Measurements from ENCODE around the gene NACC2.

NACC2 gene

GRCh38 chr9:135989722-135990467 is 105.2 kb downstream of the NACC2 start:
- TF ChIP-seq CTCF (IDR thresholded peaks at IDR 0.05; ENCODE audit: low read length, missing control alignments) = no peak
- no peak overlapping the region for H3K4me3 ChIP-seq (replicated peaks; ENCODE audit: low read depth, low read length)
- no peak for DNase-seq (ENCODE audit: low read depth)

- TF ChIP-seq CTCF (IDR thresholded peaks at IDR 0.05; ENCODE audit: low read length, missing control alignments) = no peak
- no peak overlapping the region for H3K4me3 ChIP-seq (replicated peaks; ENCODE audit: low read depth, low read length)
- no peak for DNase-seq (ENCODE audit: low read depth)
Measured at GRCh38 chr9:135989157-135989556, 105.9 kb downstream of the NACC2 start.

GRCh38 chr9:135988493-135988892 is 106.6 kb downstream of the NACC2 start:
- H3K4me3 ChIP-seq (replicated peaks; ENCODE audit: low read depth, low read length) = no peak overlapping the region
- TF ChIP-seq CTCF (IDR thresholded peaks at IDR 0.05; ENCODE audit: low read length, missing control alignments) = no peak
- DNase-seq (ENCODE audit: low read depth) = no peak

GRCh38 chr9:135987838-135988404 is 107.2 kb downstream of the NACC2 start:
- no peak overlapping the region for H3K4me3 ChIP-seq (replicated peaks; ENCODE audit: low read depth, low read length)
- DNase-seq (ENCODE audit: low read depth) = no peak
- TF ChIP-seq CTCF (IDR thresholded peaks at IDR 0.05; ENCODE audit: low read length, missing control alignments) = no peak

GRCh38 chr9:135986605-135987004 is 108.5 kb downstream of the NACC2 start:
- DNase-seq (ENCODE audit: low read depth) = no peak
- no peak for TF ChIP-seq CTCF (IDR thresholded peaks at IDR 0.05; ENCODE audit: low read length, missing control alignments)
- H3K4me3 ChIP-seq (replicated peaks; ENCODE audit: low read depth, low read length) = no peak overlapping the region

GRCh38 chr9:135985889-135986288 is 109.2 kb downstream of the NACC2 start:
- H3K4me3 ChIP-seq (replicated peaks; ENCODE audit: low read depth, low read length) = no peak overlapping the region
- no peak for DNase-seq (ENCODE audit: low read depth)
- no peak for TF ChIP-seq CTCF (IDR thresholded peaks at IDR 0.05; ENCODE audit: low read length, missing control alignments)

GRCh38 chr9:135985459-135985774 is 109.7 kb downstream of the NACC2 start:
- no peak for TF ChIP-seq CTCF (IDR thresholded peaks at IDR 0.05; ENCODE audit: low read length, missing control alignments)
- no peak for DNase-seq (ENCODE audit: low read depth)
- H3K4me3 ChIP-seq (replicated peaks; ENCODE audit: low read depth, low read length) = no peak overlapping the region
